ENCODE measurements around the gene PAK5.

Gene PAK5

GRCh38 chr20:9488063-9488462 lies 350.8 kb downstream of the PAK5 start:
- DNase-seq (ENCODE audit: low spot score in 2 of 2), result no peak
- H3K27me3 ChIP-seq (ENCODE audit: low read depth), result peaks cover 10% of the 10 kb centered on the region; the same call in 1 of the 2 replicates
- in situ Hi-C loops (cut with MboI; ENCODE audit: low sequenced_read_pairs), result no loop called here
- H3K9me3 ChIP-seq, result no peaks in the 10 kb centered on the region
- H3K4me1 ChIP-seq, result no peaks in the 10 kb centered on the region
- H3K4me3 ChIP-seq, result no peak overlapping the region
- no peaks in the 10 kb centered on the region for H3K36me3 ChIP-seq (replicated peaks)
